Astrocyte (in vitro differentiated cells and primary cell): ENCODE measurements around the gene PRRG2. TPM values are rescaled to one million over a fixed set of nuclear protein-coding genes. Genes with fewer than 3 reads are reported as not detected.

Source experiments
- DNase-seq: peaks from one replicate; pipeline ENCODE4 v3.0.0-alpha.2; 2010; ENCODE audit warnings: low read depth
- FAIRE-seq: peaks from 2 replicates; lab custom pipeline; 2011; peaks lifted over from hg19 to GRCh38; lab: Jason Lieb, UNC
- H2AFZ ChIP-seq: 2 replicates; pipeline ENCODE4 v1.6.0; 2012; ENCODE audit warnings: low read depth, low read length, inconsistent platforms
- H3K27ac ChIP-seq: 2 replicates; pipeline ENCODE4 v1.5.1; 2011; ENCODE audit warnings: low read depth, low read length, inconsistent platforms
- H3K27me3 ChIP-seq: 2 replicates; pipeline ENCODE4 v1.6.0; 2011; ENCODE audit warnings: low read length, inconsistent platforms; ENCODE audit not compliant: insufficient read depth
- H3K36me3 ChIP-seq: 2 replicates; pipeline ENCODE4 v1.5.1; 2011; ENCODE audit warnings: low read length, inconsistent platforms; ENCODE audit not compliant: insufficient read depth
- H3K4me1 ChIP-seq: 2 replicates; pipeline ENCODE4 v1.5.1; 2011; ENCODE audit warnings: low read length, inconsistent platforms; ENCODE audit not compliant: insufficient read depth
- H3K4me2 ChIP-seq: 2 replicates; pipeline ENCODE4 v1.6.0; 2012; ENCODE audit warnings: low read length, inconsistent platforms
- H3K4me3 ChIP-seq: 2 replicates; pipeline ENCODE4 v1.5.1; 2011; ENCODE audit warnings: low read depth, mild to moderate bottlenecking, low read length, inconsistent platforms; ENCODE audit not compliant: insufficient read depth
- H3K79me2 ChIP-seq: 2 replicates; pipeline ENCODE4 v1.6.0; 2012; ENCODE audit warnings: mild to moderate bottlenecking, low read length, inconsistent platforms; ENCODE audit not compliant: insufficient read depth
- H3K9ac ChIP-seq: 2 replicates; pipeline ENCODE4 v1.6.0; 2012; ENCODE audit warnings: mild to moderate bottlenecking, low read length, inconsistent platforms
- H3K9me3 ChIP-seq: 2 replicates; pipeline ENCODE4 v1.5.1; 2012; ENCODE audit warnings: low read depth, mild to moderate bottlenecking, low read length, inconsistent platforms; ENCODE audit not compliant: insufficient read depth
- H4K20me1 ChIP-seq: 2 replicates; pipeline ENCODE4 v1.6.0; 2012; ENCODE audit warnings: low read length, inconsistent platforms; ENCODE audit not compliant: insufficient read depth
- H3K27ac Mint-ChIP-seq: one replicate; pipeline ENCODE4 v1.8.0; 2021; ENCODE audit warnings: mild to moderate bottlenecking, mixed read lengths; ENCODE audit not compliant: unreplicated experiment
- H3K27me3 Mint-ChIP-seq: one replicate; pipeline ENCODE4 v1.8.0; 2021; ENCODE audit warnings: low read depth, mixed read lengths; ENCODE audit not compliant: unreplicated experiment
- H3K36me3 Mint-ChIP-seq: one replicate; pipeline ENCODE4 v1.8.0; 2021; ENCODE audit warnings: low read depth, mixed read lengths; ENCODE audit not compliant: unreplicated experiment
- H3K4me1 Mint-ChIP-seq: one replicate; pipeline ENCODE4 v1.8.0; 2021; ENCODE audit warnings: low read depth, mixed read lengths; ENCODE audit not compliant: unreplicated experiment
- H3K4me3 Mint-ChIP-seq: one replicate; pipeline ENCODE4 v1.8.0; 2021; ENCODE audit warnings: mild to moderate bottlenecking, moderate library complexity, mixed read lengths; ENCODE audit not compliant: unreplicated experiment
- H3K9me3 Mint-ChIP-seq: one replicate; pipeline ENCODE4 v1.8.0; 2021; ENCODE audit warnings: mild to moderate bottlenecking, mixed read lengths; ENCODE audit not compliant: unreplicated experiment
- CTCF ChIP-seq: IDR thresholded peaks from 2 replicates; pipeline ENCODE4 v1.5.1; 2011; ENCODE audit warnings: low read depth, mild to moderate bottlenecking, inconsistent platforms, low read length, moderate library complexity; ENCODE audit not compliant: insufficient read depth
- EZH2 ChIP-seq: IDR thresholded peaks from 2 replicates; pipeline ENCODE4 v1.6.1; 2012; ENCODE audit warnings: mild to moderate bottlenecking, low read length, inconsistent platforms; ENCODE audit not compliant: insufficient read depth
- total RNA-seq: library from RNA; stranded (reverse); gene quantifications from 2 replicates; pipeline ENCODE4 v1.2.1, GENCODE V29; 2021

The PRRG2 gene
- total RNA-seq, 1 donor from 2014 or later, result 1.3 TPM

DNA sequence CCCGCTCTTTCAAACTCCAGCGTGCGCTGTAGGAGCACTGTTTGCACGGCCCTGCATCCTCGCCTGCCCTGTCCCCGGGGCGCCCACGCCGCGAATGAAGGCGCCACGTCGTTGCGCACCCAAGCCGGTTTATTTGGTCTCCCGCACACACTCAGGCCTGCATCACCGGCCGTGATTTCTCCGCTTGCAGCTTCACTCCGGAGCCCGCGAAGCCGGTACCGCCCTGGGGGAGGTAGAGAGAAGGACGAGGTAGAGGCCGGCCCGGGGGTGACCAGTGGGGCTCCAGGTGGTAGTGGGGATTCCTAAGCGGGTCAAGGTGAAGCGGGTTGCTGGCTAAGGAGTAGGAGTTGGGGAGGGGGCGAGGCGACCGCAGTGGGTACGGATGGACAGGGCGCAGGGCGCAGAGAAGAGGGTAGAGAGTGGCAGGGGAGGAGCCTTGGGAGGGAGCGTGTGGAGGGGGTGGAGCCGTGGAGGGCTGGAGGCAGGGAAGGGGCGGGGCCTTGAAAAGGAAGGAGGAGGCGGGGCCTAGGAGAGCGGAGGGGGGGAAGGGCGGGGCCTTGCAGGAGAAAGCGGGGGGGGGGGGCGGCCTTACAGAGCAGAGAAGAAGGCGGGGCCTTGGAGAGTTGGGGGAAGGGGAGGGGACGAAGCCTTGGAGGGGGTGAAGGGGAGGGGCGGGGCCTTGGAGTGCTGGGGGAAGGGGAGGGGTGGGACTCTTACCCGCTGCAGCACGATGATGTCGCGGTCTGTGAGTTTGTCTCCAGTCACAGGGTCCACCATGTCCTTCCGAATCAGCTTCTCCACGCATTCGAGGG is 25.3 kb upstream of the PRRG2 start:
- H3K4me1 Mint-ChIP-seq, result peaks cover 5% of the 10 kb centered on the region
- no peak overlapping the region for H3K27ac Mint-ChIP-seq
- Histone ChIP-seq H3K27me3 (no peaks in the 10 kb centered on the region), H3K79me2 (peaks cover 7% of the 10 kb centered on the region), H3K4me3 (no peak overlapping the region), H3K36me3 (peaks cover 14% of the 10 kb centered on the region), H2AFZ (no peak overlapping the region), H3K4me1 (peaks cover 12% of the 10 kb centered on the region), H3K9me3 (no peaks in the 10 kb centered on the region), H4K20me1 (peaks cover 22% of the 10 kb centered on the region), H3K9ac (no peak overlapping the region), H3K27ac (no peak overlapping the region), H3K4me2 (no peak overlapping the region)
- H3K27me3 Mint-ChIP-seq, result no peaks in the 10 kb centered on the region
- no peaks in the 10 kb centered on the region for H3K9me3 Mint-ChIP-seq
- H3K36me3 Mint-ChIP-seq, result peaks cover 25% of the 10 kb centered on the region
- DNase-seq (no peak), FAIRE-seq (no peak)
- no peak overlapping the region for H3K4me3 Mint-ChIP-seq
- TF ChIP-seq CTCF (no peak), EZH2 (no peak)

- no peak overlapping the region for H3K4me2 ChIP-seq
- DNase-seq (no peak), FAIRE-seq (no peak)
- H3K9ac ChIP-seq, result no peak overlapping the region
- H3K36me3 Mint-ChIP-seq, result peaks cover 27% of the 10 kb centered on the region
- H3K4me1 ChIP-seq, result peaks cover 12% of the 10 kb centered on the region
- peaks cover 31% of the 10 kb centered on the region for H4K20me1 ChIP-seq
- TF ChIP-seq CTCF, result no peak
- no peak for TF ChIP-seq EZH2
- no peak overlapping the region for H3K4me3 ChIP-seq
- no peak overlapping the region for H3K4me3 Mint-ChIP-seq
- peaks cover 14% of the 10 kb centered on the region for H3K79me2 ChIP-seq
- no peaks in the 10 kb centered on the region for H3K27me3 ChIP-seq
- H3K27me3 Mint-ChIP-seq, result no peaks in the 10 kb centered on the region
- H3K27ac Mint-ChIP-seq, result no peak overlapping the region
- no peak overlapping the region for H3K27ac ChIP-seq
- no peaks in the 10 kb centered on the region for H3K9me3 ChIP-seq
- no peak overlapping the region for H2AFZ ChIP-seq
- H3K9me3 Mint-ChIP-seq, result no peaks in the 10 kb centered on the region
- peaks cover 5% of the 10 kb centered on the region for H3K4me1 Mint-ChIP-seq
- H3K36me3 ChIP-seq, result peaks cover 14% of the 10 kb centered on the region
Measured at GRCh38 chr19:49556412-49557398, 24.4 kb upstream of the PRRG2 start.
